Fibroblast of mammary gland (primary cell): ENCODE data around the gene SLC35F3.

ENCODE experiments used
- DNase-seq: peaks from one replicate; pipeline ENCODE4 v3.0.0-alpha.2; 2010; ENCODE audit warnings: low read depth
- H3K4me3 ChIP-seq: 2 replicates; pipeline ENCODE4 v1.5.1; 2011; ENCODE audit warnings: low read depth, mild to moderate bottlenecking, low read length, moderate library complexity; ENCODE audit not compliant: control insufficient read depth
- TF ChIP-seq, protein P1 (sequence below): conservative IDR thresholded peaks from 2 replicates; pipeline ENCODE4 v1.5.1; 2011; ENCODE audit warnings: low read depth, low read length, inconsistent platforms; ENCODE audit not compliant: control insufficient read depth, insufficient read depth

The SLC35F3 gene

DNA sequence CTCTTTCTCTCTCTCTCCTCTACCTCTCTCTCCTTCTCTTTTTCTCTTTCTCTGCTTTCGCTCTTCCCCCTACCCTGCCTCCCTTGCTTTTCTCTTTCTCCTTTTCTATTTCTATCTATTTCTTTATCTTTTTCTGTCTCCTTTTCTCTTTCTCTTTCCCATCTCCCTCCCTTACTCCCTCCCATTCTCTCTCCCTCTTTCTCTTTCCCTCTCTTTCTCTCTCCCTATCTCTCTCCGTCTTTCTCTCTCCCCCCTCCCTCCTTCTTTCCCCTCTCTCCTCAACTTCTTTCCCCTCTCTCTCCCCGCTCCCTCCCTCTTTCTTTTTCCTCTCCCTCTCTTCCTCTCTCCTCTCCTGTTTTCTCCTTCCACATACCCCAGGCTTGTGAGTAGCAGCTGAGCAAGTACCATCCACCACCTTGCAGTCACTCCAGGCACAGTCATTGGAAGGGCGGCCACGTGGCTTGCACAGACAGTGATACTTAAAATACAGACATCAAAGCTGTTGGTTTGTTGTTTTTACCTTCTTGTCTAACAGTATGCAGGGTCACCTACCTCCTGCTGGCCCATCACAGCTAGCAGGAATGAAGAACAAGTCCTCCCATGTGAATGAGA, 259.7 kb downstream of the SLC35F3 start:
- TF ChIP-seq, protein P1, sequence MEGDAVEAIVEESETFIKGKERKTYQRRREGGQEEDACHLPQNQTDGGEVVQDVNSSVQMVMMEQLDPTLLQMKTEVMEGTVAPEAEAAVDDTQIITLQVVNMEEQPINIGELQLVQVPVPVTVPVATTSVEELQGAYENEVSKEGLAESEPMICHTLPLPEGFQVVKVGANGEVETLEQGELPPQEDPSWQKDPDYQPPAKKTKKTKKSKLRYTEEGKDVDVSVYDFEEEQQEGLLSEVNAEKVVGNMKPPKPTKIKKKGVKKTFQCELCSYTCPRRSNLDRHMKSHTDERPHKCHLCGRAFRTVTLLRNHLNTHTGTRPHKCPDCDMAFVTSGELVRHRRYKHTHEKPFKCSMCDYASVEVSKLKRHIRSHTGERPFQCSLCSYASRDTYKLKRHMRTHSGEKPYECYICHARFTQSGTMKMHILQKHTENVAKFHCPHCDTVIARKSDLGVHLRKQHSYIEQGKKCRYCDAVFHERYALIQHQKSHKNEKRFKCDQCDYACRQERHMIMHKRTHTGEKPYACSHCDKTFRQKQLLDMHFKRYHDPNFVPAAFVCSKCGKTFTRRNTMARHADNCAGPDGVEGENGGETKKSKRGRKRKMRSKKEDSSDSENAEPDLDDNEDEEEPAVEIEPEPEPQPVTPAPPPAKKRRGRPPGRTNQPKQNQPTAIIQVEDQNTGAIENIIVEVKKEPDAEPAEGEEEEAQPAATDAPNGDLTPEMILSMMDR, result no peak
- H3K4me3 ChIP-seq, result no peak overlapping the region

DNA sequence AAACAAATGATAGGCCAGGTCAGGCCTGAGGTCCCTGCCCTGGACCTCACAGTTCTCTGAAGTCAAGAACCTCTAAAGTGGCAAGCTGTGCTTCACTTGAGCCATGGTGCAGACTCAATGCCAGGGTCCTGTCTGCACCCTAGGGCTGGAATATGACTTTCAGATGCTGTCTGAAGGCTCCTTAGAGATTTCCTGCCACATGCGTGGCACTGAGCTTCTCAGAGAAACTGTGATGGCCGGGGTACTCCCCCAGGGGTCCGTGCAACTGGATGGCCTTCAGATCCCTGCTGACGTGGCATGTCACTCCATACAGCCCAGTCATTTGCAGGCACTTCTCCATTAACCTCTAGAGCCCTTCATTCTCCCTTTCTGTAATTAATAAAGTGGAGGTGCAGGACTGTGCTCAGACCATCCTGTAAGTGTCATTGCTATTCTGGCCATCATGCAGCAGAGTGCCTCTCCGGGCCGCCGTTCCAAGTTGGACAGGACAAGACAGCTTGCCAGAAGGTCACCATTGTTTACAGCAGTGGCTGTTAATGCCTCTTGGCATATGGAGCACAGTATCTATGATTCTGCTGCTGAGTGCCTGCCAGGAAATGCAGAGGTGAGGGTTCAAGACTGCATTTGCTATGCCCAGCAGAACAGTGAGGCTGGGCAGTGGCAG, 263.7 kb downstream of the SLC35F3 start:
- H3K4me3 ChIP-seq, result no peak overlapping the region
- TF ChIP-seq, protein P1, result no peak
- DNase-seq, result no peak

More for the DNA sequence above, 259.7 kb downstream of the SLC35F3 start:
- no peak for DNase-seq

GRCh38 chr1:234169161-234169849, 264.8 kb downstream of the SLC35F3 start:
- H3K4me3 ChIP-seq, result no peak overlapping the region
- no peak for DNase-seq
- TF ChIP-seq, protein P1, result no peak

GRCh38 chr1:234170067-234170466, 265.6 kb downstream of the SLC35F3 start:
- no peak overlapping the region for H3K4me3 ChIP-seq
- no peak for DNase-seq
- TF ChIP-seq, protein P1, result no peak

GRCh38 chr1:234170622-234171021, 266.1 kb downstream of the SLC35F3 start:
- no peak for DNase-seq
- TF ChIP-seq, protein P1, result no peak
- no peak overlapping the region for H3K4me3 ChIP-seq

DNA sequence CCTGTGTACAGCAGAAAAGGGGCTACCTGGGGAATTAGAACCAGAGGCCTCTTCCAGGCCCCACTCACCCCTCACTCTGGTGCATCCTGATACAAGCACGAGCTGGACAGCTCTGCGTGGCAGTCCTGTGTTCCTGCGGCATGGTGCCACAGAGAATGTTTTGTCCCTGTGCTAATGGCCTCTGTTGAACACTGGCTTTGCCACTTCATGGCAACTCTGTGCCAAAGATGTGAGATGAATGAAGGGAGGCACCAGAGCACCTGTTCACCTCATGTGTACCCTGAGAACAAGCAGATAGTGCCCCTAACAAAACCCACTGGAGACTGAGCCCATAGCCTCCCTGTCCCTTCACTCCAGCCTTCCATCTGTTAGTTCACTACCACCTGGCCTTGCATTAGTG, 269.5 kb downstream of the SLC35F3 start:
- TF ChIP-seq, protein P1, result no peak
- H3K4me3 ChIP-seq, result no peak overlapping the region
- no peak for DNase-seq
